Mesenchymal stem cell (in vitro differentiated cells and primary cell): Measurements from ENCODE around the gene ASAP2.

ENCODE experiments used
- DNase-seq: peaks from one replicate; pipeline ENCODE4 v3.0.0-alpha.2; 2013
- H2AFZ ChIP-seq: one replicate; pipeline ENCODE4 v1.6.1; 2013; ENCODE audit warnings: low read depth, mild to moderate bottlenecking, control low read depth, inconsistent platforms, low read length, moderate library complexity
- H2AK5ac ChIP-seq: 2 replicates; pipeline ENCODE4 v1.6.1; 2013; ENCODE audit warnings: low read length, moderate library complexity, mild to moderate bottlenecking, inconsistent platforms; ENCODE audit not compliant: severe bottlenecking
- H2BK120ac ChIP-seq: one replicate; pipeline ENCODE4 v1.6.1; 2013; ENCODE audit warnings: low read depth, mild to moderate bottlenecking, inconsistent platforms, low read length, moderate library complexity
- H2BK12ac ChIP-seq, 2 experiments: one replicate each; pipeline ENCODE4 v1.6.1; 2013; ENCODE audit warnings: inconsistent platforms in 2 of 2, low read length in 2 of 2, mild to moderate bottlenecking in 2 of 2, moderate library complexity in 2 of 2, control low read depth in 1 of 2
- H2BK15ac ChIP-seq: one replicate; pipeline ENCODE4 v1.6.1; 2013; ENCODE audit warnings: mild to moderate bottlenecking, low read depth, inconsistent platforms; ENCODE audit not compliant: poor library complexity, severe bottlenecking
- H2BK5ac ChIP-seq: 2 replicates; pipeline ENCODE4 v1.6.1; 2013; ENCODE audit warnings: low read depth, mild to moderate bottlenecking, low read length, control low read depth, inconsistent platforms; ENCODE audit not compliant: poor library complexity, severe bottlenecking
- H3K14ac ChIP-seq, 2 experiments: one replicate each; pipeline ENCODE4 v1.6.1; 2013; ENCODE audit warnings: inconsistent platforms in 2 of 2, low read length in 2 of 2, control low read depth in 1 of 2, mild to moderate bottlenecking in 1 of 2, moderate library complexity in 1 of 2
- H3K18ac ChIP-seq, 2 experiments: one replicate each; pipeline ENCODE4 v1.6.1; 2013; ENCODE audit warnings: inconsistent platforms in 2 of 2, low read length in 2 of 2, control low read depth in 1 of 2, low read depth in 1 of 2, mild to moderate bottlenecking in 1 of 2
- H3K23ac ChIP-seq, 2 experiments: one replicate each; pipeline ENCODE4 v1.6.1; 2013; ENCODE audit warnings: inconsistent platforms in 2 of 2, low read length in 2 of 2, mild to moderate bottlenecking in 2 of 2, moderate library complexity in 2 of 2, control low read depth in 1 of 2
- H3K27ac ChIP-seq: 2 replicates; pipeline ENCODE4 v1.5.1; 2013; ENCODE audit warnings: mild to moderate bottlenecking, moderate library complexity, low read length, control low read depth, inconsistent platforms; ENCODE audit not compliant: poor library complexity, severe bottlenecking
- H3K27me3 ChIP-seq, 2 experiments: 2 replicates each; pipeline versions ENCODE4 v1.6.1 to v1.7.0; 2013; ENCODE audit warnings: low read length in 2 of 2, mild to moderate bottlenecking in 2 of 2, moderate library complexity in 2 of 2, control low read depth in 1 of 2, inconsistent platforms in 1 of 2; ENCODE audit not compliant: control insufficient read depth in 1 of 2, insufficient read depth in 1 of 2
- H3K36me3 ChIP-seq, 2 experiments: 2 replicates each; pipeline versions ENCODE4 v1.6.1 to v1.7.0; 2013; ENCODE audit warnings: low read length in 2 of 2, control low read depth in 1 of 2, inconsistent platforms in 1 of 2, low read depth in 1 of 2, mild to moderate bottlenecking in 1 of 2; ENCODE audit not compliant: insufficient read depth in 2 of 2, control insufficient read depth in 1 of 2
- H3K4ac ChIP-seq, 2 experiments: one replicate each; pipeline ENCODE4 v1.6.1; 2013; ENCODE audit warnings: inconsistent platforms in 2 of 2, low read length in 2 of 2, mild to moderate bottlenecking in 2 of 2, moderate library complexity in 2 of 2, control low read depth in 1 of 2, low read depth in 1 of 2
- H3K4me1 ChIP-seq: 2 replicates; pipeline ENCODE4 v1.6.1; 2013; ENCODE audit warnings: low read depth, low read length, control low read depth; ENCODE audit not compliant: control insufficient read depth, insufficient read depth
- H3K4me2 ChIP-seq: 2 replicates; pipeline ENCODE4 v1.6.1; 2013; ENCODE audit warnings: low read length, mild to moderate bottlenecking, inconsistent platforms; ENCODE audit not compliant: poor library complexity, severe bottlenecking
- H3K4me3 ChIP-seq, 2 experiments: 2 replicates each; pipeline versions ENCODE4 v1.5.1 to v1.7.0; 2013; ENCODE audit warnings: low read length in 2 of 2, mild to moderate bottlenecking in 2 of 2, control low read depth in 1 of 2, low read depth in 1 of 2; ENCODE audit not compliant: insufficient read depth in 1 of 2
- H3K79me1 ChIP-seq: replicated peaks from 2 replicates; pipeline ENCODE4 v1.6.1; 2013; ENCODE audit warnings: mild to moderate bottlenecking, control low read depth, low read length, inconsistent platforms; ENCODE audit not compliant: poor library complexity, severe bottlenecking
- H3K9ac ChIP-seq: 2 replicates; pipeline ENCODE4 v1.7.0; 2013; ENCODE audit warnings: mild to moderate bottlenecking, low read length, moderate library complexity
- H3K9me3 ChIP-seq: 2 replicates; pipeline ENCODE4 v1.7.0; 2013; ENCODE audit warnings: mild to moderate bottlenecking, low read length; ENCODE audit not compliant: control insufficient read depth
- H4K8ac ChIP-seq: one replicate; pipeline ENCODE4 v1.6.1; 2013; ENCODE audit warnings: inconsistent platforms, mild to moderate bottlenecking, low read length, moderate library complexity
- H4K91ac ChIP-seq: one replicate; pipeline ENCODE4 v1.6.1; 2013; ENCODE audit warnings: mild to moderate bottlenecking, low read length, inconsistent platforms
- WGBS: methylation state at CpG from one replicate; pipeline ENCODE4 v1.1.7; 2013; ENCODE audit warnings: mixed read lengths; 5-methylcytosine and 5-hydroxymethylcytosine counted together

Gene ASAP2

GRCh38 chr2:9228781-9229469 is 22.3 kb downstream of the ASAP2 start:
- no peak overlapping the region for H3K4me2 ChIP-seq
- no peak overlapping the region for H2AFZ ChIP-seq
- H4K8ac ChIP-seq = peak overlapping the region; percentile 29
- no peak overlapping the region for H3K23ac ChIP-seq
- H3K9ac ChIP-seq = no peak overlapping the region
- peaks cover 29% of the 10 kb centered on the region for H3K4me1 ChIP-seq
- no peak overlapping the region for H3K4me3 ChIP-seq
- no peak overlapping the region for H3K27ac ChIP-seq
- peak overlapping the region in 1 of 2 experiments; percentile 51 for H3K4ac ChIP-seq
- H2AK5ac ChIP-seq = no peak overlapping the region
- 98% methylated on average over 14 of the region's 15 CpGs for whole genome bisulfite sequencing
- peaks cover 3% of the 10 kb centered on the region in 2 experiments for H3K36me3 ChIP-seq
- peak overlapping the region; percentile 6 for H2BK15ac ChIP-seq
- H2BK120ac ChIP-seq = no peak overlapping the region
- peak overlapping the region in 1 of 2 experiments; percentile 91 for H3K14ac ChIP-seq
- H2BK5ac ChIP-seq = no peak overlapping the region
- H3K18ac ChIP-seq = peak overlapping the region in 1 of 2 experiments; percentile 73
- H3K79me1 ChIP-seq = peaks cover 26% of the 10 kb centered on the region
- H2BK12ac ChIP-seq = peak overlapping the region in 1 of 2 experiments; percentile 70
- H4K91ac ChIP-seq = no peak overlapping the region
- H3K27me3 ChIP-seq = no peaks in the 10 kb centered on the region
- H3K9me3 ChIP-seq = no peaks in the 10 kb centered on the region
- DNase-seq = no peak

GRCh38 chr2:9229470-9229820 is 22.8 kb downstream of the ASAP2 start:
- H2AK5ac ChIP-seq = no peak overlapping the region
- no peaks in the 10 kb centered on the region for H3K9me3 ChIP-seq
- H3K27ac ChIP-seq = no peak overlapping the region
- H4K8ac ChIP-seq = no peak overlapping the region
- H2BK12ac ChIP-seq = peak overlapping the region in 1 of 2 experiments; percentile 70
- H3K4ac ChIP-seq = peak overlapping the region; percentile 40 to 51
- H2BK5ac ChIP-seq = no peak overlapping the region
- H3K14ac ChIP-seq = peak overlapping the region in 1 of 2 experiments; percentile 91
- H3K23ac ChIP-seq = no peak overlapping the region
- peaks cover 27% of the 10 kb centered on the region for H3K79me1 ChIP-seq
- no peak overlapping the region for H2AFZ ChIP-seq
- no peak overlapping the region for H2BK120ac ChIP-seq
- H3K18ac ChIP-seq = peak overlapping the region; percentile 4 to 73
- DNase-seq = no peak
- H3K4me3 ChIP-seq = no peak overlapping the region
- H3K9ac ChIP-seq = no peak overlapping the region
- peaks cover 3% of the 10 kb centered on the region in 2 experiments for H3K36me3 ChIP-seq
- WGBS = 96% methylated on average over 6 of the region's 6 CpGs
- no peaks in the 10 kb centered on the region for H3K27me3 ChIP-seq
- no peak overlapping the region for H3K4me2 ChIP-seq
- H4K91ac ChIP-seq = peak overlapping the region; percentile 40
- H3K4me1 ChIP-seq = peaks cover 34% of the 10 kb centered on the region
- peak overlapping the region; percentile 6 for H2BK15ac ChIP-seq

- Histone ChIP-seq H3K79me1 (peaks cover 23% of the 10 kb centered on the region), H3K27ac (no peak overlapping the region), H3K18ac (peak overlapping the region in 1 of 2 experiments; percentile 68), H2AFZ (no peak overlapping the region), H3K4me2 (no peak overlapping the region), H3K14ac (no peak overlapping the region), H3K9me3 (no peaks in the 10 kb centered on the region), H4K8ac (peak overlapping the region; percentile 10), H4K91ac (peak overlapping the region; percentile 60), H3K4me3 (no peak overlapping the region), H3K4me1 (peaks cover 40% of the 10 kb centered on the region), H3K9ac (peak overlapping the region; percentile 35), H3K4ac (peak overlapping the region in 1 of 2 experiments; percentile 69), H2AK5ac (no peak overlapping the region), H3K27me3 (no peaks in the 10 kb centered on the region), H3K23ac (no peak overlapping the region), H2BK5ac (no peak overlapping the region), H2BK15ac (no peak overlapping the region), H2BK12ac (peak overlapping the region; percentile 22 to 57), H3K36me3 (peaks cover 3% of the 10 kb centered on the region in 2 experiments), H2BK120ac (peak overlapping the region; percentile 5)
- 77% methylated on average over 9 of the region's 9 CpGs for WGBS
- DNase-seq = peak; percentile 90
Observed at GRCh38 chr2:9230051-9230802, 23.6 kb downstream of the ASAP2 start.

- Histone ChIP-seq H2BK5ac (no peak overlapping the region), H3K4me1 (peaks cover 47% of the 10 kb centered on the region), H3K4me3 (no peak overlapping the region), H3K4me2 (no peak overlapping the region), H2AFZ (no peak overlapping the region), H3K9ac (peak overlapping the region; percentile 35), H3K14ac (peak overlapping the region in 1 of 2 experiments; percentile 97), H4K8ac (peak overlapping the region; percentile 62), H3K27ac (peak overlapping the region; percentile 6), H3K79me1 (peaks cover 20% of the 10 kb centered on the region), H3K4ac (peak overlapping the region; percentile 62 to 64), H3K18ac (peak overlapping the region; percentile 41 to 68), H3K9me3 (no peaks in the 10 kb centered on the region), H3K36me3 (peaks cover under 1 to 2% of the 10 kb centered on the region in 2 experiments), H2BK120ac (peak overlapping the region; percentile 5), H2AK5ac (peak overlapping the region; percentile 24), H2BK12ac (peak overlapping the region; percentile 7 to 61), H3K27me3 (no peaks in the 10 kb centered on the region), H2BK15ac (peak overlapping the region; percentile 4), H4K91ac (peak overlapping the region; percentile 83), H3K23ac (no peak overlapping the region)
- no peak for DNase-seq
- 76% methylated on average over 3 of the region's 4 CpGs for WGBS
Observed at GRCh38 chr2:9230881-9231280, 24.3 kb downstream of the ASAP2 start.
